Limb (tissue), 2 donors: ENCODE results near the gene TMEM258.

ENCODE experiments used
- DNase-seq, 2 donors: peaks; one replicate each; pipeline ENCODE4 v3.0.0-alpha.2; 2016; ENCODE audit errors: extremely low spot score in 2 of 2

The TMEM258 gene

DNA sequence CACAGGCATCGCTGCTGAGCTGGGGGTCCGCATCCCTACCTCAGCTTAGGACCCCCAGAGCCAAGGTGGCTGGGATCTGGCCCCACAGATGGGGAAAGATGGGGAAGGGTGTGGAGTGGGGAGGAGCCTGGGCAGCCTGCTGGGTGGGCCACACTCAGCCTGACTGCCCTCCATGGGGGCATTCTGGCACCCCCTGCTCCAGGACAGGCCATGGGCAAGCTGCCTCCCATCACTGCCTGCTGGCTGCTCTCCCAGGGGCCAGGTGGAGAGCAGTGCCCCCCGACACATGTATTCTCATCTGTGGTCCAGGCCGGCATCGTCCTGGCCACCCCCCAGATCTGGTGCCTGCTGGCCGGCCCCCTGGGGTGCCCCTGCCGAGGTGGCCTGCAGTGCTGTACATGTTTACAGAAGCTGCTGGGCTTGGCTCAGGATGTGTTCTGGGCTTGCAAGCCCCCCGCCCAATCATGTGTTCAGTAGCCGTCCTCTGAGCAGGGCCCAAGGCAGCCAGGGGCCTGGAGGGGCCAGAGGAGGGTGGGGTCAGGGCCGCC is 47.7 kb downstream of the TMEM258 start:
- DNase-seq = no peak

GRCh38 chr11:61744181-61744580 is 48.2 kb downstream of the TMEM258 start:
- no peak for DNase-seq

DNA sequence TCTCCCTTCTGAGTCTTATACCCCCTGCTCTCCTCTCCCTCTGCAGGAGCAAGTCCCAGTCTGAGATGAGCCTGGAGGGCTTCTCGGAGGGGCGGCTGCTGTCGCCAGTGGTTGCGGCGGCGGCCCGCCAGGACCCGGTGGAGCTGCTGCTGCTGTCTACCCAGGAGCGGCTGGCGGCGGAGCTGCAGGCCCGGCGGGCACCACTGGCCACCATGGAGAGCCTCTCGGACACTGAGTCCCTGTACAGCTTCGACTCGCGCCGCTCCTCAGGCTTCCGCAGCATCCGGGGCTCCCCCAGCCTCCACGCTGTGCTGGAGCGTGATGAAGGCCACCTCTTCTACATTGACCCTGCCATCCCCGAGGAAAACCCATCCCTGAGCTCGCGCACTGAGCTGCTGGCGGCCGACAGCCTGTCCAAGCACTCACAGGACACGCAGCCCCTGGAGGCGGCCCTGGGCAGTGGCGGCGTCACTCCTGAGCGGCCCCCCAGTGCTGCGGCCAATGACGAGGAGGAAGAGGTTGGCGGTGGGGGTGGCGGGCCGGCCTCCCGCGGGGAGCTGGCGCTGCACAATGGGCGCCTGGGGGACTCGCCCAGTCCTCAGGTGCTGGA is 48.8 kb downstream of the TMEM258 start:
- DNase-seq = no peak

DNA sequence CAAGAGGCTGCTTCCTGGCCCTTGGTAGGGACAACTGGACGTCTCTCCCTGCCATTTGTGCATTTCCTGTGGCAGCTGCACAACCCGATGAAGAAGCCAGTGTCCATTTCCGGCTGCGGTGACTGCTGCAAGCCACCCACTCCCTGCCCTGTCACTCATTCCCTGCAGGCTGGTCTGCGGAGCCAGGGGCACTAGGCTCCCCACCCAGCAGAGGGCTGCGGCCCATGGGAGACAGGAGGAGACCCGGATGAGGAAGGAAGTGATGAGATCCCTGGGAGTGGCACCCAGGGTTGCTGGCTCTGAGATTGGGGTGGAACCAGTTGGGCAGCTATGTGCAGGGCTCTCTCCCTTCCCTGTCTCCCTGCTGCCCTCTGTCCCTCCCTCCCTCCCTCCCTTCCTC is 50.0 kb downstream of the TMEM258 start:
- DNase-seq = no peak

DNA sequence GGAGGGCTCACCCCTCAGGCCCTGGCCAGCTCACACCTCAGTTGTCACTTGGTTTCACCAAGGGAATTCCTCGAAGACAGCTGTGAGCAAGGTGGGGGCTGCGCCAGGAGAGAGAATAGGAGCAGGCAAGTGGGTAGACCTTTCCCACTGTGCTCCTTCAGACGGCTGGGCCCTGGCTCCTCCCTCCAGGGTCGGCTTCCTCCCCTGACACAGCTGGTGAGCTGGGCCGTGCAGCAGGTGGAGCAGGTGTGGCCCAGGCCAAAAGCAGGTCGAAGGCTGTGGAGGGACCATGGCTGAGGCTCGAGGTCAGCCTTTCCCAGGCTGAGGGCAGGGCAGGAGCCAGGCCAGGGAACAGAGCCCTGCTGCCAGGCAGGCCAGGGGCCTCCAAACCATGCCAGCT is 52.4 kb downstream of the TMEM258 start:
- DNase-seq = no peak

DNA sequence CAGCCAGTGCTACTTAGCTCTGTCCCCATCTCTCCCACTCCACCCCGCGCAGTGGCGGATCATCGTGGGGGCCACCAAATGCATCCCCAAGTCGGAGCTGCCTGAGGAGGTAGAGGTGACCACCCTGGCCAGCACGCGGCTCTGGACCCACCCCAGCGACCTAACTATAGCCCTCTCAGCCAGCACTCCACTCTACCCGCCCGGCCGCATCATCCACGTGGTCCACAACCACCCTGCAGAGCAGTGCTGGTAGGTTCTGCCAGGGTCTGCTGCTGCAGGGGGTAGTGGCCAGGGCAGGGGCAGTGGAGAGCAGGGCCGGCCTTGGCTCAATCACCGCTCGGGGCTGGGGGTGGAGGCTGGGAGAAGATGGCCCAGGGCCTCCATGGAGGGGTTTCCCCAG is 53.0 kb downstream of the TMEM258 start:
- DNase-seq = no peak
